Spleen (tissue), 7 donors: ENCODE results near the gene DAPK1.

Source experiments
- CTCF ChIP-seq, 11 experiments: fragments of 200-600 bp in 7 of 11; fragments of 450-650 bp in 4 of 11; sonication (generic) in 4 of 11; IDR thresholded peaks in 8 of 11; conservative IDR thresholded peaks in 3 of 11; 1 replicate in 7 of 11; 2 replicates in 4 of 11; pipeline versions ENCODE4 v1.4.0 to v1.8.0; 2016 to 2021; ENCODE audit warnings: antibody characterized with exemption in 11 of 11, inconsistent platforms in 4 of 11, mild to moderate bottlenecking in 1 of 11
- POLR2A ChIP-seq, 3 donors: fragments of 450-650 bp; IDR thresholded peaks; one replicate each; pipeline ENCODE4 v1.5.1; 2017; ENCODE audit warnings: antibody characterized with exemption in 3 of 3, mild to moderate bottlenecking in 1 of 3
- POLR2AphosphoS5 ChIP-seq, 3 donors: sonication (generic); formaldehyde crosslinking; IDR thresholded peaks; one replicate each; pipeline ENCODE4 v1.5.1; 2017; ENCODE audit warnings: antibody characterized with exemption in 3 of 3
- donor health status: DM: no; HTN: no; CAD: no; lungs with moderate emphysema.
- donor health status: DM: no; HTN: no; CAD: no.
- donor health status: DM: no; HTN: no; CAD: no.

- peak in 2 of 3 donors; percentile 47 to 50 for TF ChIP-seq POLR2AphosphoS5 (IDR thresholded peaks at IDR 0.05)
- no peak for TF ChIP-seq POLR2A (IDR thresholded peaks at IDR 0.05)
- TF ChIP-seq CTCF (IDR thresholded peaks at IDR 0.05 in 8 of 11, conservative IDR thresholded peaks at IDR 0.05 in 3 of 11): no peak
Measured at GRCh38 chr9:87502391-87503221, 4.9 kb downstream of the DAPK1 start.
